ENCODE results near the gene SNAP23. TPM values are rescaled to one million over a fixed set of nuclear protein-coding genes. Genes with fewer than 3 reads are reported as not detected.

Gene SNAP23
- total and polyA plus RNA-seq, 2 experiments from 2014 or later = 58.8 to 88.1 TPM

GRCh38 chr15:42502477-42502876 lies 7.0 kb downstream of the SNAP23 start:
- Histone ChIP-seq H3F3A (replicated peaks; ENCODE audit: low read depth) (no peaks in the 10 kb centered on the region), H3K4me2 (no peak overlapping the region), H3K27ac (ENCODE audit: low read depth) (no peak overlapping the region), H3K36me3 (ENCODE audit: insufficient read depth) (no peaks in the 10 kb centered on the region), H3K27me3 (ENCODE audit: insufficient read depth) (no peaks in the 10 kb centered on the region), H2AFZ (no peak overlapping the region), H3K4me1 (ENCODE audit: insufficient read depth) (peaks cover 28% of the 10 kb centered on the region), H4K20me1 (replicated peaks; ENCODE audit: insufficient read depth) (peaks cover 15% of the 10 kb centered on the region; the same call in 1 of the 2 replicates), H3K9me2 (ENCODE audit: insufficient read depth) (no peaks in the 10 kb centered on the region), H3K79me2 (replicated peaks; ENCODE audit: insufficient read depth) (peaks cover 92% of the 10 kb centered on the region), H3K4me3 (no peak overlapping the region)
- peaks cover 8% of the 10 kb centered on the region; the same call in 1 of the 3 replicates for H3K36me3 Mint-ChIP-seq (ENCODE audit: low read depth)
- peaks cover 17% of the 10 kb centered on the region for H3K4me1 Mint-ChIP-seq
- no peak overlapping the region for H3K4me3 Mint-ChIP-seq
- no peaks in the 10 kb centered on the region for H3K9me3 Mint-ChIP-seq
- TF ChIP-seq JUNB (IDR thresholded peaks at IDR 0.05; ENCODE audit: unreplicated experiment) = no peak
- no peak for TF ChIP-seq ZNF462 (CRISPR knock-in tag; IDR thresholded peaks at IDR 0.05)
- TF ChIP-seq REST (IDR thresholded peaks at IDR 0.05; ENCODE audit: unreplicated experiment) = no peak
- no peak for TF ChIP-seq EZH2 (IDR thresholded peaks at IDR 0.05; ENCODE audit: low read depth, unreplicated experiment)
- TF ChIP-seq ETS1 (IDR thresholded peaks at IDR 0.05) = no peak
- no peak for TF ChIP-seq CTCF (conservative IDR thresholded peaks at IDR 0.05; ENCODE audit: low read depth in 2 of 2)
- TF ChIP-seq EZH2phosphoT487 (IDR thresholded peaks at IDR 0.05; ENCODE audit: unreplicated experiment) = no peak
- TF ChIP-seq STAT1 (IDR thresholded peaks at IDR 0.05; ENCODE audit: unreplicated experiment) = no peak
- TF ChIP-seq POLR2AphosphoS5 (IDR thresholded peaks at IDR 0.05; ENCODE audit: low read depth) = no peak
- TF ChIP-seq CREB1 (CRISPR knock-in tag; IDR thresholded peaks at IDR 0.05; ENCODE audit: low read depth) = no peak
- TF ChIP-seq NANOG (IDR thresholded peaks at IDR 0.05; ENCODE audit: borderline replicate concordance) = no peak
- TF ChIP-seq ZNF331 (CRISPR knock-in tag; IDR thresholded peaks at IDR 0.05; ENCODE audit: low read depth) = no peak
- TF ChIP-seq ZNF114 (CRISPR knock-in tag; IDR thresholded peaks at IDR 0.05) = no peak
- no peak overlapping the region for H3K27ac Mint-ChIP-seq
- DNase-seq (ENCODE audit: low spot score) (no peak), ATAC-seq (no peak)
- H3K27me3 Mint-ChIP-seq (ENCODE audit: insufficient read depth, low read depth, poor library complexity) = no peaks in the 10 kb centered on the region

Data from GM23338 (cell line).